ENCODE data around the gene ARHGAP26.

Gene ARHGAP26

GRCh38 chr5:143243103-143243502 lies 472.9 kb downstream of the ARHGAP26 start:
- H3K36me3 ChIP-seq (replicated peaks) = no peaks in the 10 kb centered on the region
- DNase-seq (ENCODE audit: low spot score in 2 of 2) = no peak
- no peaks in the 10 kb centered on the region for H3K27me3 ChIP-seq (ENCODE audit: low read depth)
- H3K4me3 ChIP-seq = no peak overlapping the region
- H3K4me1 ChIP-seq = no peaks in the 10 kb centered on the region
- in situ Hi-C loops (cut with MboI; ENCODE audit: low sequenced_read_pairs) = no loop called here
- H3K9me3 ChIP-seq = no peaks in the 10 kb centered on the region

GRCh38 chr5:143244000-143244736 lies 474.0 kb downstream of the ARHGAP26 start:
- no peak for DNase-seq (ENCODE audit: low spot score in 2 of 2)
- Histone ChIP-seq H3K27me3 (ENCODE audit: low read depth) (no peaks in the 10 kb centered on the region), H3K4me3 (no peak overlapping the region), H3K9me3 (no peaks in the 10 kb centered on the region), H3K36me3 (replicated peaks) (no peaks in the 10 kb centered on the region), H3K4me1 (no peaks in the 10 kb centered on the region)
- in situ Hi-C loops (cut with MboI; ENCODE audit: low sequenced_read_pairs) = no loop called here

GRCh38 chr5:143244990-143245389 lies 474.8 kb downstream of the ARHGAP26 start:
- in situ Hi-C loops (cut with MboI; ENCODE audit: low sequenced_read_pairs) = no loop called here
- H3K9me3 ChIP-seq = no peaks in the 10 kb centered on the region
- H3K4me1 ChIP-seq = no peaks in the 10 kb centered on the region
- no peak for DNase-seq (ENCODE audit: low spot score in 2 of 2)
- no peaks in the 10 kb centered on the region for H3K27me3 ChIP-seq (ENCODE audit: low read depth)
- H3K4me3 ChIP-seq = no peak overlapping the region
- H3K36me3 ChIP-seq (replicated peaks) = no peaks in the 10 kb centered on the region

- in situ Hi-C loops (cut with MboI; ENCODE audit: low sequenced_read_pairs) = no loop called here
- Histone ChIP-seq H3K4me3 (no peak overlapping the region), H3K4me1 (no peaks in the 10 kb centered on the region), H3K27me3 (ENCODE audit: low read depth) (no peaks in the 10 kb centered on the region), H3K36me3 (replicated peaks) (no peaks in the 10 kb centered on the region), H3K9me3 (no peaks in the 10 kb centered on the region)
- DNase-seq (ENCODE audit: low spot score in 2 of 2) = no peak
Observed at GRCh38 chr5:143245929-143246561, 475.9 kb downstream of the ARHGAP26 start.

GRCh38 chr5:143247134-143247815 lies 477.1 kb downstream of the ARHGAP26 start:
- H3K4me1 ChIP-seq = no peaks in the 10 kb centered on the region
- H3K9me3 ChIP-seq = no peaks in the 10 kb centered on the region
- no peaks in the 10 kb centered on the region for H3K36me3 ChIP-seq (replicated peaks)
- no peak overlapping the region for H3K4me3 ChIP-seq
- no peaks in the 10 kb centered on the region for H3K27me3 ChIP-seq (ENCODE audit: low read depth)
- DNase-seq (ENCODE audit: low spot score in 2 of 2) = no peak
- in situ Hi-C loops (cut with MboI; ENCODE audit: low sequenced_read_pairs) = no loop called here

GRCh38 chr5:143248391-143248790 lies 478.2 kb downstream of the ARHGAP26 start:
- Histone ChIP-seq H3K4me1 (no peaks in the 10 kb centered on the region), H3K36me3 (replicated peaks) (no peaks in the 10 kb centered on the region), H3K4me3 (no peak overlapping the region), H3K27me3 (ENCODE audit: low read depth) (no peaks in the 10 kb centered on the region), H3K9me3 (no peaks in the 10 kb centered on the region)
- in situ Hi-C loops (cut with MboI; ENCODE audit: low sequenced_read_pairs) = no loop called here
- no peak for DNase-seq (ENCODE audit: low spot score in 2 of 2)

- in situ Hi-C loops (cut with MboI; ENCODE audit: low sequenced_read_pairs) = no loop called here
- DNase-seq (ENCODE audit: low spot score in 2 of 2) = no peak
- Histone ChIP-seq H3K4me3 (no peak overlapping the region), H3K9me3 (no peaks in the 10 kb centered on the region), H3K4me1 (no peaks in the 10 kb centered on the region), H3K36me3 (replicated peaks) (no peaks in the 10 kb centered on the region), H3K27me3 (ENCODE audit: low read depth) (no peaks in the 10 kb centered on the region)
Observed at GRCh38 chr5:143248822-143249579, 478.8 kb downstream of the ARHGAP26 start.

- H3K27me3 ChIP-seq (ENCODE audit: low read depth) = no peaks in the 10 kb centered on the region
- H3K4me3 ChIP-seq = no peak overlapping the region
- DNase-seq (ENCODE audit: low spot score in 2 of 2) = no peak
- H3K36me3 ChIP-seq (replicated peaks) = no peaks in the 10 kb centered on the region
- in situ Hi-C loops (cut with MboI; ENCODE audit: low sequenced_read_pairs) = no loop called here
- no peaks in the 10 kb centered on the region for H3K4me1 ChIP-seq
- no peaks in the 10 kb centered on the region for H3K9me3 ChIP-seq
Observed at GRCh38 chr5:143249851-143250250, 479.7 kb downstream of the ARHGAP26 start.

GRCh38 chr5:143251190-143251589 lies 481.0 kb downstream of the ARHGAP26 start:
- in situ Hi-C loops (cut with MboI; ENCODE audit: low sequenced_read_pairs) = no loop called here
- no peak overlapping the region for H3K4me3 ChIP-seq
- no peaks in the 10 kb centered on the region for H3K9me3 ChIP-seq
- no peaks in the 10 kb centered on the region for H3K4me1 ChIP-seq
- H3K27me3 ChIP-seq (ENCODE audit: low read depth) = no peaks in the 10 kb centered on the region
- H3K36me3 ChIP-seq (replicated peaks) = no peaks in the 10 kb centered on the region
- DNase-seq (ENCODE audit: low spot score in 2 of 2) = no peak

GRCh38 chr5:143251946-143252345 lies 481.8 kb downstream of the ARHGAP26 start:
- Histone ChIP-seq H3K36me3 (replicated peaks) (no peaks in the 10 kb centered on the region), H3K4me1 (no peaks in the 10 kb centered on the region), H3K9me3 (no peaks in the 10 kb centered on the region), H3K4me3 (no peak overlapping the region), H3K27me3 (ENCODE audit: low read depth) (no peaks in the 10 kb centered on the region)
- DNase-seq (ENCODE audit: low spot score in 2 of 2) = no peak
- in situ Hi-C loops (cut with MboI; ENCODE audit: low sequenced_read_pairs) = no loop called here

GRCh38 chr5:143254819-143255218 lies 484.6 kb downstream of the ARHGAP26 start:
- no peak for DNase-seq (ENCODE audit: low spot score in 2 of 2)

GRCh38 chr5:143258559-143259253 lies 488.5 kb downstream of the ARHGAP26 start:
- Histone ChIP-seq H3K9me3 (no peaks in the 10 kb centered on the region), H3K36me3 (replicated peaks) (no peaks in the 10 kb centered on the region), H3K4me3 (no peak overlapping the region), H3K4me1 (no peaks in the 10 kb centered on the region), H3K27me3 (ENCODE audit: low read depth) (no peaks in the 10 kb centered on the region)
- DNase-seq (ENCODE audit: low spot score in 2 of 2) = no peak
- in situ Hi-C loops (cut with MboI; ENCODE audit: low sequenced_read_pairs) = no loop called here

More at GRCh38 chr5:143254819-143255218, 484.6 kb downstream of the ARHGAP26 start:
- Histone ChIP-seq H3K36me3 (replicated peaks) (no peaks in the 10 kb centered on the region), H3K27me3 (ENCODE audit: low read depth) (no peaks in the 10 kb centered on the region), H3K4me1 (no peaks in the 10 kb centered on the region), H3K4me3 (no peak overlapping the region), H3K9me3 (no peaks in the 10 kb centered on the region)
- in situ Hi-C loops (cut with MboI; ENCODE audit: low sequenced_read_pairs) = no loop called here

- Histone ChIP-seq H3K4me1 (no peaks in the 10 kb centered on the region), H3K9me3 (no peaks in the 10 kb centered on the region), H3K36me3 (replicated peaks) (no peaks in the 10 kb centered on the region), H3K4me3 (no peak overlapping the region), H3K27me3 (ENCODE audit: low read depth) (no peaks in the 10 kb centered on the region)
- DNase-seq (ENCODE audit: low spot score in 2 of 2) = no peak
- in situ Hi-C loops (cut with MboI; ENCODE audit: low sequenced_read_pairs) = no loop called here
Observed at GRCh38 chr5:143259254-143259605, 489.1 kb downstream of the ARHGAP26 start.
